Measurements from ENCODE around the gene CDK12. TPM values are rescaled to one million over a fixed set of nuclear protein-coding genes. Genes with fewer than 3 reads are reported as not detected.
"Not testable (repeated sequence)": the region's sequence is repeated elsewhere in the genome, so short reads cannot be mapped to it uniquely, and the experiment has no call there.

The CDK12 gene
- 26.0 and 27.7 TPM in 2 replicates for total RNA-seq (2014; rRNA removed)
- 10.1 TPM for polyA plus RNA-seq (2012)

GRCh38 chr17:39461113-39461925, at the start of gene CDK12:
TSS of gene CDK12 (plus strand) at chr17:39461486. CDS start at chr17:39462072, 586 bp downstream.
- peak; percentile 99 for DNase-seq (ENCODE audit: low read depth)

GRCh38 chr17:39416141-39416540, 45.1 kb upstream of the CDK12 start:
- DNase-seq (ENCODE audit: low read depth) = no peak

- DNase-seq (ENCODE audit: low read depth) = no peak
These were observed 31.7 kb upstream of the CDK12 start for GRCh38 chr17:39429600-39429999.

GRCh38 chr17:39439868-39440267, 21.4 kb upstream of the CDK12 start:
- DNase-seq (ENCODE audit: low read depth) = not testable (repeated sequence)

GRCh38 chr17:39443326-39443725, 18.0 kb upstream of the CDK12 start:
- DNase-seq (ENCODE audit: low read depth) = no peak

GRCh38 chr17:39447561-39447960, 13.7 kb upstream of the CDK12 start:
- no peak for DNase-seq (ENCODE audit: low read depth)

GRCh38 chr17:39450051-39450450, 11.2 kb upstream of the CDK12 start:
- peak; percentile 5 for DNase-seq (ENCODE audit: low read depth)

GRCh38 chr17:39450847-39451581, 10.3 kb upstream of the CDK12 start, which contains the start of gene MED1:
TSS of gene MED1 (minus strand) at chr17:39451263. CDS start at chr17:39451062, 201 bp downstream.
- DNase-seq (ENCODE audit: low read depth) = peak; percentile 98

GRCh38 chr17:39455919-39456318, 5.4 kb upstream of the CDK12 start:
- no peak for DNase-seq (ENCODE audit: low read depth)

GRCh38 chr17:39461926-39462569, 762 bp downstream of the CDK12 start:
- DNase-seq (ENCODE audit: low read depth) = no peak

- DNase-seq (ENCODE audit: low read depth) = peak; percentile 6
These were observed 1.5 kb downstream of the CDK12 start for GRCh38 chr17:39462631-39463375.

GRCh38 chr17:39464639-39465181, 3.4 kb downstream of the CDK12 start:
- DNase-seq (ENCODE audit: low read depth) = not testable (repeated sequence)

- not testable (repeated sequence) for DNase-seq (ENCODE audit: low read depth)
These were observed 7.3 kb downstream of the CDK12 start for GRCh38 chr17:39468610-39469009.

GRCh38 chr17:39473310-39473709, 12.0 kb downstream of the CDK12 start:
- no peak for DNase-seq (ENCODE audit: low read depth)

- DNase-seq (ENCODE audit: low read depth) = not testable (repeated sequence)
These were observed 18.3 kb downstream of the CDK12 start for GRCh38 chr17:39479631-39480030.

GRCh38 chr17:39483506-39483905, 22.2 kb downstream of the CDK12 start:
- DNase-seq (ENCODE audit: low read depth) = no peak

GRCh38 chr17:39484178-39484577, 22.9 kb downstream of the CDK12 start:
- DNase-seq (ENCODE audit: low read depth) = no peak

- DNase-seq (ENCODE audit: low read depth) = peak; percentile 90
These were observed 24.3 kb downstream of the CDK12 start for GRCh38 chr17:39485555-39485954.

GRCh38 chr17:39486242-39486641, 25.0 kb downstream of the CDK12 start:
- peak; percentile 40 for DNase-seq (ENCODE audit: low read depth)

- DNase-seq (ENCODE audit: low read depth) = not testable (repeated sequence)
These were observed 26.2 kb downstream of the CDK12 start for GRCh38 chr17:39487490-39487889.

- DNase-seq (ENCODE audit: low read depth) = no peak
These were observed 26.7 kb downstream of the CDK12 start for GRCh38 chr17:39487946-39488345.

Data from LHCN-M2 (cell line).